ENCODE results near the gene CEP112.

GRCh38 chr17:65749479-65749878, 442.5 kb downstream of the CEP112 start:
- TF ChIP-seq CTCF (IDR thresholded peaks at IDR 0.05) (no peak), POLR2A (IDR thresholded peaks at IDR 0.05) (no peak), POLR2AphosphoS5 (IDR thresholded peaks at IDR 0.05) (no peak), EP300 (IDR thresholded peaks at IDR 0.05) (no peak)
